HepG2 (cell line): ENCODE results near the gene GIMD1. TPM values are rescaled to one million over a fixed set of nuclear protein-coding genes. Genes with fewer than 3 reads are reported as not detected.

ENCODE experiments used
- BRD4 ChIP-seq: sonication (generic); formaldehyde crosslinking; IDR thresholded peaks from 2 replicates; pipeline ENCODE4 v1.4.0; 2020; ENCODE audit warnings: missing genetic modification reagents
- CCDC6 ChIP-seq: sonication (generic); formaldehyde crosslinking; IDR thresholded peaks from 2 replicates; pipeline ENCODE4 v1.8.1; 2022; ENCODE audit warnings: mild to moderate bottlenecking, missing genetic modification reagents, moderate library complexity
- JUN ChIP-seq: sonication (generic); formaldehyde crosslinking; IDR thresholded peaks from 2 replicates; pipeline ENCODE4 v1.4.0; 2020; ENCODE audit warnings: mild to moderate bottlenecking, missing genetic modification reagents
- KAT7 ChIP-seq: IDR thresholded peaks from 2 replicates; pipeline ENCODE4 v1.6.1; 2018; ENCODE audit warnings: borderline replicate concordance, missing compliant biosample characterization
- MAF1 ChIP-seq: sonication (generic); formaldehyde crosslinking; IDR thresholded peaks from 2 replicates; pipeline ENCODE4 v1.5.0; 2020; ENCODE audit warnings: missing genetic modification reagents, borderline replicate concordance
- SP2 ChIP-seq: sonication (generic); formaldehyde crosslinking; IDR thresholded peaks from 2 replicates; pipeline ENCODE4 v1.5.1; 2020; ENCODE audit warnings: mild to moderate bottlenecking, missing genetic modification reagents
- TGIF2 ChIP-seq: IDR thresholded peaks from 2 replicates; pipeline ENCODE4 v1.6.1; 2016; ENCODE audit warnings: control low read depth, missing compliant biosample characterization
- ZNF367 ChIP-seq: sonication (generic); formaldehyde crosslinking; IDR thresholded peaks from 2 replicates; pipeline ENCODE4 v1.4.0; 2020; ENCODE audit warnings: missing genetic modification reagents, borderline replicate concordance
- ZNF562 ChIP-seq: sonication (generic); formaldehyde crosslinking; IDR thresholded peaks from 2 replicates; pipeline ENCODE4 v1.8.0; 2022; ENCODE audit warnings: missing genetic modification reagents, borderline replicate concordance
- polyA plus RNA-seq, 8 experiments: library from polyadenylated mRNA; depleted of rRNA in 3 of 8; stranded (reverse) in 7 of 8; unstranded in 1 of 8; fragments of >200 nt; fragmentation: Illumina TruSeq in 4 of 8; extraction: Trizol in 4 of 8; gene quantifications; 2 replicates each; pipeline versions ENCODE4 v1.2.1 to v1.2.3, GENCODE V29; 2011 to 2016; ENCODE audit warnings: low read depth in 4 of 8, missing spikeins in 1 of 8, mixed read lengths in 1 of 8; ENCODE audit not compliant: insufficient read depth in 1 of 8
- total RNA-seq, 5 experiments: library from RNA; depleted of rRNA; stranded (reverse); fragments of >200 nt; fragmentation: Illumina TruSeq; extraction: Trizol; gene quantifications; 2 replicates each; pipeline ENCODE4 v1.2.3, GENCODE V29; 2016; ENCODE audit warnings: low read depth in 1 of 5
- TF ChIP-seq, protein P1 (sequence below): sonication (generic); formaldehyde crosslinking; IDR thresholded peaks from 2 replicates; pipeline ENCODE4 v1.4.0; 2020; ENCODE audit warnings: missing genetic modification reagents
- TF ChIP-seq, protein P2 (sequence below): sonication (generic); formaldehyde crosslinking; IDR thresholded peaks from 2 replicates; pipeline ENCODE4 v1.9.0; 2021; ENCODE audit warnings: missing genetic modification reagents, borderline replicate concordance
- TF ChIP-seq, protein P3 (sequence below): sonication (generic); formaldehyde crosslinking; IDR thresholded peaks from 2 replicates; pipeline ENCODE4 v1.5.1; 2020; ENCODE audit warnings: missing genetic modification reagents, mild to moderate bottlenecking, borderline replicate concordance
- TF ChIP-seq, protein P4 (sequence below): sonication (generic); formaldehyde crosslinking; IDR thresholded peaks from 2 replicates; pipeline ENCODE4 v1.4.0; 2020; ENCODE audit warnings: mild to moderate bottlenecking, missing genetic modification reagents
- TF ChIP-seq, protein P5 (sequence below): sonication (generic); formaldehyde crosslinking; IDR thresholded peaks from 2 replicates; pipeline ENCODE4 v1.8.0; 2023; ENCODE audit warnings: mild to moderate bottlenecking, missing genetic modification reagents

GIMD1 gene
- total and polyA plus RNA-seq, 2 of the 13 experiments (the other 11 are each of a cell fraction or from before 2014, with no cell fraction given) = not detected

DNA sequence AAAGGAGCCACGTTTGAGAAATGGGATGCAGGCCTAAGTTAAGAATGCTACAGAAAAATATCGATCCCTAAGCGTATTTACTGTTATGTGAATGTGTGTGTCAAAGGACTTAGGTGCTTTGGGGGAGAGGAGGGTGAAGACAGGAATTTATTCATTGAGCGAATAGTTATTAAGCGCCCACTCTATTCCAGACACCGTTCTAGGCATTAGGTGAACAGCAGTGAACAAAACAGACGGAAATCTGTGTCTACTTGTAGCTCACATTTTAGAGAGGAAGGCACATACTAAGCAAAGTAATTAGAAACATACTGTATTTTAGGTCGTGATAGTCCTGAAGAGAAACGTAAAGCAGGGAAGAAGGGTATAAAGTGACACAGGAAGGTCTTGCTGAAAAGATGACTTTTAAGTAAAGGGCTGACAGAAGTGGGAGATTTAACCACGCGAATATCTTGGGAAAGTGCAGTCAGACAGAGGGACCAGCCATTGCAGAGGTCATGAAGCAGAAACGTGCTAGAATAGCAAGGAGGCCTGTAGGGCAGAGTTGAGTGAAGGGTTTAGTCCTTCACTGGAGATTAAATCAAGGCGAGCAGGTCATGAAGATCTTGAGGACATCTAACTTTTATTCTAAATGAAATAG lies 51.7 kb downstream of the GIMD1 start (continued):
- TF ChIP-seq, protein P1, sequence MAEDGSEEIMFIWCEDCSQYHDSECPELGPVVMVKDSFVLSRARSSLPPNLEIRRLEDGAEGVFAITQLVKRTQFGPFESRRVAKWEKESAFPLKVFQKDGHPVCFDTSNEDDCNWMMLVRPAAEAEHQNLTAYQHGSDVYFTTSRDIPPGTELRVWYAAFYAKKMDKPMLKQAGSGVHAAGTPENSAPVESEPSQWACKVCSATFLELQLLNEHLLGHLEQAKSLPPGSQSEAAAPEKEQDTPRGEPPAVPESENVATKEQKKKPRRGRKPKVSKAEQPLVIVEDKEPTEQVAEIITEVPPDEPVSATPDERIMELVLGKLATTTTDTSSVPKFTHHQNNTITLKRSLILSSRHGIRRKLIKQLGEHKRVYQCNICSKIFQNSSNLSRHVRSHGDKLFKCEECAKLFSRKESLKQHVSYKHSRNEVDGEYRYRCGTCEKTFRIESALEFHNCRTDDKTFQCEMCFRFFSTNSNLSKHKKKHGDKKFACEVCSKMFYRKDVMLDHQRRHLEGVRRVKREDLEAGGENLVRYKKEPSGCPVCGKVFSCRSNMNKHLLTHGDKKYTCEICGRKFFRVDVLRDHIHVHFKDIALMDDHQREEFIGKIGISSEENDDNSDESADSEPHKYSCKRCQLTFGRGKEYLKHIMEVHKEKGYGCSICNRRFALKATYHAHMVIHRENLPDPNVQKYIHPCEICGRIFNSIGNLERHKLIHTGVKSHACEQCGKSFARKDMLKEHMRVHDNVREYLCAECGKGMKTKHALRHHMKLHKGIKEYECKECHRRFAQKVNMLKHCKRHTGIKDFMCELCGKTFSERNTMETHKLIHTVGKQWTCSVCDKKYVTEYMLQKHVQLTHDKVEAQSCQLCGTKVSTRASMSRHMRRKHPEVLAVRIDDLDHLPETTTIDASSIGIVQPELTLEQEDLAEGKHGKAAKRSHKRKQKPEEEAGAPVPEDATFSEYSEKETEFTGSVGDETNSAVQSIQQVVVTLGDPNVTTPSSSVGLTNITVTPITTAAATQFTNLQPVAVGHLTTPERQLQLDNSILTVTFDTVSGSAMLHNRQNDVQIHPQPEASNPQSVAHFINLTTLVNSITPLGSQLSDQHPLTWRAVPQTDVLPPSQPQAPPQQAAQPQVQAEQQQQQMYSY (CRISPR knock-in tag) = 0 out of 2 replicates have a peak, but pooled peaks have one; percentile 52
- TF ChIP-seq MAF1 (CRISPR knock-in tag) (no peak), KAT7 (CRISPR knock-in tag) (no peak), CCDC6 (0 out of 2 replicates have a peak, but pooled peaks have one; percentile 0), JUN (no peak), ZNF367 (CRISPR knock-in tag) (no peak), BRD4 (CRISPR knock-in tag) (peak; percentile 15; the same call in 1 of the 2 replicates), ZNF562 (CRISPR knock-in tag) (no peak), SP2 (CRISPR knock-in tag) (no peak), TGIF2 (CRISPR knock-in tag) (no peak)
- TF ChIP-seq, protein P2, sequence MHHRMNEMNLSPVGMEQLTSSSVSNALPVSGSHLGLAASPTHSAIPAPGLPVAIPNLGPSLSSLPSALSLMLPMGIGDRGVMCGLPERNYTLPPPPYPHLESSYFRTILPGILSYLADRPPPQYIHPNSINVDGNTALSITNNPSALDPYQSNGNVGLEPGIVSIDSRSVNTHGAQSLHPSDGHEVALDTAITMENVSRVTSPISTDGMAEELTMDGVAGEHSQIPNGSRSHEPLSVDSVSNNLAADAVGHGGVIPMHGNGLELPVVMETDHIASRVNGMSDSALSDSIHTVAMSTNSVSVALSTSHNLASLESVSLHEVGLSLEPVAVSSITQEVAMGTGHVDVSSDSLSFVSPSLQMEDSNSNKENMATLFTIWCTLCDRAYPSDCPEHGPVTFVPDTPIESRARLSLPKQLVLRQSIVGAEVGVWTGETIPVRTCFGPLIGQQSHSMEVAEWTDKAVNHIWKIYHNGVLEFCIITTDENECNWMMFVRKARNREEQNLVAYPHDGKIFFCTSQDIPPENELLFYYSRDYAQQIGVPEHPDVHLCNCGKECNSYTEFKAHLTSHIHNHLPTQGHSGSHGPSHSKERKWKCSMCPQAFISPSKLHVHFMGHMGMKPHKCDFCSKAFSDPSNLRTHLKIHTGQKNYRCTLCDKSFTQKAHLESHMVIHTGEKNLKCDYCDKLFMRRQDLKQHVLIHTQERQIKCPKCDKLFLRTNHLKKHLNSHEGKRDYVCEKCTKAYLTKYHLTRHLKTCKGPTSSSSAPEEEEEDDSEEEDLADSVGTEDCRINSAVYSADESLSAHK (CRISPR knock-in tag) = no peak
- TF ChIP-seq, protein P3, sequence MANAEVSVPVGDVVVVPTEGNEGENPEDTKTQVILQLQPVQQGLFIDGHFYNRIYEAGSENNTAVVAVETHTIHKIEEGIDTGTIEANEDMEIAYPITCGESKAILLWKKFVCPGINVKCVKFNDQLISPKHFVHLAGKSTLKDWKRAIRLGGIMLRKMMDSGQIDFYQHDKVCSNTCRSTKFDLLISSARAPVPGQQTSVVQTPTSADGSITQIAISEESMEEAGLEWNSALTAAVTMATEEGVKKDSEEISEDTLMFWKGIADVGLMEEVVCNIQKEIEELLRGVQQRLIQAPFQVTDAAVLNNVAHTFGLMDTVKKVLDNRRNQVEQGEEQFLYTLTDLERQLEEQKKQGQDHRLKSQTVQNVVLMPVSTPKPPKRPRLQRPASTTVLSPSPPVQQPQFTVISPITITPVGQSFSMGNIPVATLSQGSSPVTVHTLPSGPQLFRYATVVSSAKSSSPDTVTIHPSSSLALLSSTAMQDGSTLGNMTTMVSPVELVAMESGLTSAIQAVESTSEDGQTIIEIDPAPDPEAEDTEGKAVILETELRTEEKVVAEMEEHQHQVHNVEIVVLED (CRISPR knock-in tag) = no peak
- TF ChIP-seq, protein P4, sequence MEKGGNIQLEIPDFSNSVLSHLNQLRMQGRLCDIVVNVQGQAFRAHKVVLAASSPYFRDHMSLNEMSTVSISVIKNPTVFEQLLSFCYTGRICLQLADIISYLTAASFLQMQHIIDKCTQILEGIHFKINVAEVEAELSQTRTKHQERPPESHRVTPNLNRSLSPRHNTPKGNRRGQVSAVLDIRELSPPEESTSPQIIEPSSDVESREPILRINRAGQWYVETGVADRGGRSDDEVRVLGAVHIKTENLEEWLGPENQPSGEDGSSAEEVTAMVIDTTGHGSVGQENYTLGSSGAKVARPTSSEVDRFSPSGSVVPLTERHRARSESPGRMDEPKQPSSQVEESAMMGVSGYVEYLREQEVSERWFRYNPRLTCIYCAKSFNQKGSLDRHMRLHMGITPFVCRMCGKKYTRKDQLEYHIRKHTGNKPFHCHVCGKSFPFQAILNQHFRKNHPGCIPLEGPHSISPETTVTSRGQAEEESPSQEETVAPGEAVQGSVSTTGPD = no peak
- TF ChIP-seq, protein P5, sequence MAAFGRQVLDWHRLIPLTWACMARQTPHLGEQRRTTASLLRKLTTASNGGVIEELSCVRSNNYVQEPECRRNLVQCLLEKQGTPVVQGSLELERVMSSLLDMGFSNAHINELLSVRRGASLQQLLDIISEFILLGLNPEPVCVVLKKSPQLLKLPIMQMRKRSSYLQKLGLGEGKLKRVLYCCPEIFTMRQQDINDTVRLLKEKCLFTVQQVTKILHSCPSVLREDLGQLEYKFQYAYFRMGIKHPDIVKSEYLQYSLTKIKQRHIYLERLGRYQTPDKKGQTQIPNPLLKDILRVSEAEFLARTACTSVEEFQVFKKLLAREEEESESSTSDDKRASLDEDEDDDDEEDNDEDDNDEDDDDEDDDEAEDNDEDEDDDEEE = 0 out of 2 replicates have a peak, but pooled peaks have one; percentile 5
